Activated T-cell treated with anti-CD3 and anti-CD28 coated beads, Interleukin-2, amount 50 U/mL, for 4 hours (primary cell): ENCODE results near the gene GFPT1. TPM values are rescaled to one million over a fixed set of nuclear protein-coding genes. Genes with fewer than 3 reads are reported as not detected.

ENCODE experiments used
- ATAC-seq, 2 donors: fragments of 200-7000 bp; cut with Tn5 transposase; one replicate each; pipeline ENCODE4 v1.10.0; 2021
- DNase-seq: peaks from one replicate; pipeline ENCODE4 v3.0.0-alpha.2; 2020
- H3K27me3 Mint-ChIP-seq: one replicate; pipeline ENCODE4 v1.8.0; 2021; ENCODE audit warnings: low read depth, mixed read lengths
- H3K36me3 Mint-ChIP-seq: one replicate; pipeline ENCODE4 v1.8.0; 2022; ENCODE audit warnings: mixed read lengths; ENCODE audit not compliant: insufficient read depth
- H3K4me1 Mint-ChIP-seq: one replicate; pipeline ENCODE4 v1.8.0; 2021; ENCODE audit warnings: low read depth, mixed read lengths
- H3K4me3 Mint-ChIP-seq: one replicate; pipeline ENCODE4 v1.8.0; 2021; ENCODE audit warnings: mild to moderate bottlenecking, moderate library complexity, mixed read lengths
- H3K9me3 Mint-ChIP-seq: one replicate; pipeline ENCODE4 v1.8.0; 2021; ENCODE audit warnings: mixed read lengths
- total RNA-seq, 3 donors: library from RNA; stranded (reverse); gene quantifications; one replicate each; pipeline ENCODE4 v1.2.1, GENCODE V29; 2021

The GFPT1 gene
- total RNA-seq, 3 donors from 2014 or later: 40.7 to 44.5 (median 41.3) TPM

GRCh38 chr2:69278366-69278765, 108.7 kb downstream of the GFPT1 start:
- Mint-ChIP-seq H3K27me3 (peaks cover 36% of the 10 kb centered on the region), H3K4me3 (no peak overlapping the region), H3K9me3 (no peaks in the 10 kb centered on the region), H3K4me1 (no peaks in the 10 kb centered on the region), H3K36me3 (no peaks in the 10 kb centered on the region)
- DNase-seq (no peak), ATAC-seq (no peak)

- ATAC-seq (no peak), DNase-seq (no peak)
- H3K4me3 Mint-ChIP-seq: no peak overlapping the region
- H3K9me3 Mint-ChIP-seq: no peaks in the 10 kb centered on the region
- no peaks in the 10 kb centered on the region for H3K4me1 Mint-ChIP-seq
- peaks cover 42% of the 10 kb centered on the region for H3K27me3 Mint-ChIP-seq
- H3K36me3 Mint-ChIP-seq: no peaks in the 10 kb centered on the region
These were observed 111.5 kb downstream of the GFPT1 start for GRCh38 chr2:69275490-69275889.

GRCh38 chr2:69272803-69273471, 114.1 kb downstream of the GFPT1 start:
- no peaks in the 10 kb centered on the region for H3K9me3 Mint-ChIP-seq
- no peak for ATAC-seq
- no peak overlapping the region for H3K4me3 Mint-ChIP-seq
- no peaks in the 10 kb centered on the region for H3K36me3 Mint-ChIP-seq
- peaks cover 45% of the 10 kb centered on the region for H3K27me3 Mint-ChIP-seq
- no peaks in the 10 kb centered on the region for H3K4me1 Mint-ChIP-seq
- no peak for DNase-seq

DNA sequence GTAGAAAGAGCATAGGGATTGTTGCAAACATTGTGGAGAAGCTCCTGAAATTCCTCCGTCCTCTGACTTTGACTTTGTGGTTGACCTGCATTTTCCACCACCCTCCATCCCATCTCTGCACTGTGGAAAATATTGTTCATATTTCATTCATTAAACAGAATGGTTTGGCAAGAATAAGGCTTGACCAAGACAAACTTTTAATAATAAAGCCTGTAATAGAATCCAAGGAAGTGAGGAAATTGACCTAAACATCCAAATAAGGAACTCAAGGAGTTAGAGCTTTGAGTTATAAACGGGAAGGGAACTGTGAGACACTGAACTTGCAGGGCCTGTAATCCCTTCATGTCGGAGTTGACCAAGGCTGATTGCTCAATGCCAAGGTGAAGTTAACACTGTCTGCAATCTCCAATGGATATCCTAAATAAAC, 115.2 kb downstream of the GFPT1 start:
- H3K27me3 Mint-ChIP-seq: peaks cover 48% of the 10 kb centered on the region
- H3K4me1 Mint-ChIP-seq: no peaks in the 10 kb centered on the region
- H3K36me3 Mint-ChIP-seq: no peaks in the 10 kb centered on the region
- DNase-seq (no peak), ATAC-seq (no peak)
- H3K4me3 Mint-ChIP-seq: no peak overlapping the region
- no peaks in the 10 kb centered on the region for H3K9me3 Mint-ChIP-seq

Other genes with a start within 250 kb of the GFPT1 start
- gene NFU1, start 50.2 kb upstream of the GFPT1 start, total RNA-seq: 10 to 100 TPM; 23.8 to 26.4 (median 25.4) TPM